Heart right ventricle (tissue), 16 donors: ENCODE data around the gene ZFHX3. TPM values are rescaled to one million over a fixed set of nuclear protein-coding genes. Genes with fewer than 3 reads are reported as not detected.

Source experiments
- ATAC-seq, 8 donors: fragments of 200-7000 bp; cut with Tn5 transposase; one replicate each; pipeline ENCODE4 v1.9.1; 2020; ENCODE audit warnings: mild to moderate bottlenecking in 8 of 8, moderate library complexity in 8 of 8, moderate number of reproducible peaks in 1 of 8
- DNase-seq, 2 donors: peaks; one replicate each; pipeline ENCODE4 v3.0.0-alpha.2; 2020
- H3K27ac ChIP-seq, 10 donors: fragments of 200-600 bp; sonication (generic) in 2 of 10; one replicate each; pipeline versions ENCODE4 v1.5.0 to v1.8.0; 2020 to 2022; ENCODE audit warnings: mild to moderate bottlenecking in 3 of 10
- H3K27me3 ChIP-seq, 7 donors: fragments of 200-600 bp; one replicate each; pipeline ENCODE4 v1.8.0; 2021 to 2022; ENCODE audit warnings: mild to moderate bottlenecking in 2 of 7
- H3K36me3 ChIP-seq, 9 donors: fragments of 200-600 bp; sonication (generic) in 1 of 9; one replicate each; pipeline versions ENCODE4 v1.5.0 to v1.8.0; 2020 to 2022; ENCODE audit warnings: mild to moderate bottlenecking in 2 of 9
- H3K4me1 ChIP-seq, 9 donors: fragments of 200-600 bp; sonication (generic) in 1 of 9; one replicate each; pipeline versions ENCODE4 v1.5.0 to v1.8.0; 2020 to 2022; ENCODE audit warnings: mild to moderate bottlenecking in 4 of 9
- H3K4me3 ChIP-seq, 10 donors: fragments of 200-600 bp; sonication (generic) in 2 of 10; one replicate each; pipeline versions ENCODE4 v1.5.0 to v1.8.0; 2020 to 2022; ENCODE audit warnings: mild to moderate bottlenecking in 7 of 10, moderate library complexity in 2 of 10
- H3K9me3 ChIP-seq, 11 donors: fragments of 200-600 bp in 10 of 11; sonication (generic) in 2 of 11; one replicate each; pipeline versions ENCODE4 v1.5.0 to v1.8.0; 2013 to 2022; ENCODE audit warnings: mild to moderate bottlenecking in 2 of 11, control low read depth in 1 of 11, moderate library complexity in 1 of 11
- WGBS, 2 donors: extraction: QIAGEN DNeasy Blood & Tissue Kit; methylation state at CpG; one replicate each; pipeline ENCODE4 v1.1.7; 2013; ENCODE audit warnings: inconsistent platforms in 1 of 2; 5-methylcytosine and 5-hydroxymethylcytosine counted together
- intact Hi-C, 10 donors: fragments of 100-400 bp; cut with DNase I; formaldehyde crosslinking; loops; one replicate each; pipeline versions ENCODE4 v1.11.1 to v1.14.2; 2022
- polyA plus RNA-seq, 2 donors: library from polyadenylated mRNA; stranded (reverse); fragments of 200-250 nt; gene quantifications; one replicate each; pipeline ENCODE4 v1.2.3, GENCODE V29; 2013
- total RNA-seq, 10 donors: library from RNA; stranded (reverse); fragmentation: NEBNext Ultra II Directional in 3 of 10; extraction: Animal tissue kit (Norgen Biotek cat#: 25700) in 3 of 10; gene quantifications; one replicate each; pipeline versions ENCODE4 v1.2.1 to v1.2.4, GENCODE V29; 2021 to 2023
- TF ChIP-seq, protein P1 (sequence below), 9 donors: fragments of 200-600 bp; sonication (generic) in 2 of 9; IDR thresholded peaks; one replicate each; pipeline versions ENCODE4 v1.5.0 to v1.8.0; 2021 to 2022; ENCODE audit warnings: antibody characterized with exemption in 9 of 9, mild to moderate bottlenecking in 5 of 9, moderate library complexity in 1 of 9
- donor health status: Arrhythmogenic right ventricular cardiomyopathy.
- donor health status: ischemic (EF 13 %, LVEDD 7.1; RV severe dilation, severe dysfunction).
- donor health status: healthy with polysubstance abuse.
- donor health status: DM: no; HTN: yes; CAD: no.
- donor health status: DM: no; HTN: no; CAD: no.
- donor health status: ischemic (EF 25% LVEDD 6.9; RV normal size, moderate dysfunction).
- donor health status: ischemic (EF 25% LVEDD 5.7; RV mildly dilated, moderate dysfunction).
- donor health status: healthy.
- donor health status: DM: yes; HTN: yes; CAD: no.
- donor health status: Ischemic cardiomyopathy.
- donor health status: ischemic (EF 35%, LVEDD 5.7; RV mildly dilated, moderate dysfunction).
- donor health status: nonischemic (EF 11% LVEDD 7.7; RV severe dilation, severe dysfunction).
- donor health status: DM: yes; HTN: yes; CAD: no.
- donor health status: PGD.
- donor health status: ischemic (EF 29% LVEDD 5.4; RV normal size, mild dysfunction).
- donor health status: nonischemic (EF 23%, LVEDD 6.1; RV moderate dilation, normal function).

The ZFHX3 gene
- total and polyA plus RNA-seq, 12 donors: 1.6 to 15.2 (median 10.4) TPM

GRCh38 chr16:72905581-72905980, 142.3 kb downstream of the ZFHX3 start:
- DNase-seq (no peak), ATAC-seq (no peak)
- Histone ChIP-seq H3K4me1 (peaks cover 0 to 15% (median 0%) of the 10 kb centered on the region in 9 donors), H3K27ac (no peak overlapping the region), H3K9me3 (no peaks in the 10 kb centered on the region), H3K36me3 (no peaks in the 10 kb centered on the region), H3K27me3 (no peaks in the 10 kb centered on the region), H3K4me3 (no peak overlapping the region)
- intact Hi-C loops: no loop called here
- TF ChIP-seq, protein P1, sequence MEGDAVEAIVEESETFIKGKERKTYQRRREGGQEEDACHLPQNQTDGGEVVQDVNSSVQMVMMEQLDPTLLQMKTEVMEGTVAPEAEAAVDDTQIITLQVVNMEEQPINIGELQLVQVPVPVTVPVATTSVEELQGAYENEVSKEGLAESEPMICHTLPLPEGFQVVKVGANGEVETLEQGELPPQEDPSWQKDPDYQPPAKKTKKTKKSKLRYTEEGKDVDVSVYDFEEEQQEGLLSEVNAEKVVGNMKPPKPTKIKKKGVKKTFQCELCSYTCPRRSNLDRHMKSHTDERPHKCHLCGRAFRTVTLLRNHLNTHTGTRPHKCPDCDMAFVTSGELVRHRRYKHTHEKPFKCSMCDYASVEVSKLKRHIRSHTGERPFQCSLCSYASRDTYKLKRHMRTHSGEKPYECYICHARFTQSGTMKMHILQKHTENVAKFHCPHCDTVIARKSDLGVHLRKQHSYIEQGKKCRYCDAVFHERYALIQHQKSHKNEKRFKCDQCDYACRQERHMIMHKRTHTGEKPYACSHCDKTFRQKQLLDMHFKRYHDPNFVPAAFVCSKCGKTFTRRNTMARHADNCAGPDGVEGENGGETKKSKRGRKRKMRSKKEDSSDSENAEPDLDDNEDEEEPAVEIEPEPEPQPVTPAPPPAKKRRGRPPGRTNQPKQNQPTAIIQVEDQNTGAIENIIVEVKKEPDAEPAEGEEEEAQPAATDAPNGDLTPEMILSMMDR (IDR thresholded peaks at IDR 0.05): no peak
- 79 to 81% methylated on average over 4 of the region's 4 CpGs for WGBS, 2 donors

GRCh38 chr16:72903176-72903575, 144.8 kb downstream of the ZFHX3 start:
- no peaks in the 10 kb centered on the region for H3K36me3 ChIP-seq
- H3K4me3 ChIP-seq: no peak overlapping the region
- H3K4me1 ChIP-seq: peaks cover 0 to 7% (median 0%) of the 10 kb centered on the region in 9 donors
- DNase-seq (no peak), ATAC-seq (no peak)
- H3K9me3 ChIP-seq: no peaks in the 10 kb centered on the region
- intact Hi-C loops: no loop called here
- TF ChIP-seq, protein P1 (IDR thresholded peaks at IDR 0.05): no peak
- H3K27ac ChIP-seq: no peak overlapping the region
- H3K27me3 ChIP-seq: no peaks in the 10 kb centered on the region
- 80 to 83% methylated on average over 6 of the region's 6 CpGs for WGBS, 2 donors

DNA sequence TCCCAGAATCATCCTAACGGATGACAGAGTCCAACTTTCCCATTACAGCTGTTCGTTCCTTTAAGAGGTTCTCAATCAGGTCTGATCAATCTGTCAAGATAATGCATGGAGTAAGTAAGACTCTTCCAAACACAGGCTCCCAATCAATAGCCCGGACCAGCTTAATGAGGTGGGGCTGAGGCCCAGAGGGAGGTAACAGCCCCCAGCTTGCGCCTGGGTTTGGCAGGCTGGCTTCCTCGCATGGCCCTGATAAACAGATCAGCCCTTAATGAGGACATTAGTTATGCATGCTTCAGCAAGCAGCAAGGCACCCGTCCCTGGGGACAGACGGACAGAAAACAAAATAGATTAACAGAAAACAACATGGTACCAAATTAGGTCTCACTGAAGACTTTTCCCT, 145.7 kb downstream of the ZFHX3 start:
- intact Hi-C loops: no loop called here
- Histone ChIP-seq H3K4me3 (no peak overlapping the region), H3K9me3 (no peaks in the 10 kb centered on the region), H3K27me3 (no peaks in the 10 kb centered on the region), H3K4me1 (peaks cover 0 to 8% (median 0%) of the 10 kb centered on the region in 9 donors), H3K27ac (no peak overlapping the region), H3K36me3 (no peaks in the 10 kb centered on the region)
- 90 to 91% methylated on average over 7 of the region's 7 CpGs for WGBS, 2 donors
- TF ChIP-seq, protein P1 (IDR thresholded peaks at IDR 0.05): no peak
- DNase-seq (no peak), ATAC-seq (no peak)

DNA sequence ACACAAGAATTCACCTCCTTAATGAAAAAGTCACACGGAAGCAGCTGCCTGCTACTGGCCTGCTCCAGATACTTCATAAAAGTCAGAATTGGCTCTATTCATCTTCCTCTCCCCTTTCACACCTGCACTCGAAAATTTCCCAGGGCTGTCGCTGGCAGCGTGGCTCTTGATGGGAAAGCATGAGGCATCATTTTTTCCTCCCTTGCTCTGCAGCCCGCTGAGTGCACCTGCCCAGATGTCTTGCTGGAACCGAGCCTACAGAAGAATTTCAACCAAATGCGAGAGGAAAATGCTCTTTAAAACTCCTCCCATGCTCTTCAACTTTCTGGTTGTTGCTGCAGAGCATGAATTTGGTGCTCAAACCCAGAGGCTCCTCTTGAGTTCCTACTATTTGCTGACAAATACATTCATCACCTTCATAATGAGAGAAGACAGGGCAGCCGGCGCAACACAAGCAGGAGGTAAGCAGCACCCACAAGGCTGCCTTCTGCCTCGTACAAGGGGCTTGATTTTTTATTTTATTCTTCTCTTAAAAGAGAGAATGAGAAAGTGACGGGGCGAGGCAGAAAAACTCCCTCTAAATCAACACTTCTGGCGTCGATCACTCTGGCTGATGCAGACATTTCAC, 146.8 kb downstream of the ZFHX3 start:
- TF ChIP-seq, protein P1 (IDR thresholded peaks at IDR 0.05): no peak
- H3K27me3 ChIP-seq: no peaks in the 10 kb centered on the region
- H3K4me3 ChIP-seq: no peak overlapping the region
- DNase-seq (no peak), ATAC-seq (no peak)
- WGBS, 2 donors: 78 to 82% methylated on average over 14 of the region's 14 CpGs
- no peaks in the 10 kb centered on the region for H3K9me3 ChIP-seq
- H3K36me3 ChIP-seq: no peaks in the 10 kb centered on the region
- intact Hi-C loops: no loop called here
- H3K4me1 ChIP-seq: peaks cover 0 to 8% (median 0%) of the 10 kb centered on the region in 9 donors
- H3K27ac ChIP-seq: no peak overlapping the region
